Upper lobe of right lung (tissue), 1 donor: Measurements from ENCODE around the gene RGS3. TPM values are rescaled to one million over a fixed set of nuclear protein-coding genes. Genes with fewer than 3 reads are reported as not detected.

ENCODE experiments used
- ATAC-seq: fragments of 200-7000 bp; cut with Tn5 transposase; one replicate; pipeline ENCODE4 v1.9.1; 2020; ENCODE audit warnings: mild to moderate bottlenecking, moderate library complexity
- DNase-seq: peaks from one replicate; pipeline ENCODE4 v3.0.0-alpha.2; 2020
- H3K27ac ChIP-seq: fragments of 200-600 bp; one replicate; pipeline ENCODE4 v1.8.0; 2022
- H3K27me3 ChIP-seq: fragments of 200-600 bp; one replicate; pipeline ENCODE4 v1.8.0; 2022; ENCODE audit warnings: mild to moderate bottlenecking
- H3K36me3 ChIP-seq: fragments of 200-600 bp; one replicate; pipeline ENCODE4 v1.8.0; 2022
- H3K4me1 ChIP-seq: fragments of 200-600 bp; one replicate; pipeline ENCODE4 v1.8.0; 2022
- H3K4me3 ChIP-seq: fragments of 200-600 bp; one replicate; pipeline ENCODE4 v1.8.0; 2022; ENCODE audit warnings: mild to moderate bottlenecking
- H3K9me3 ChIP-seq: fragments of 200-600 bp; one replicate; pipeline ENCODE4 v1.8.0; 2022
- CTCF ChIP-seq: fragments of 200-600 bp; IDR thresholded peaks from one replicate; pipeline ENCODE4 v1.8.0; 2022; ENCODE audit warnings: antibody characterized with exemption
- intact Hi-C: fragments of 100-400 bp; cut with DNase I; formaldehyde crosslinking; loops from one replicate; pipeline ENCODE4 v1.11.0; 2022
- total RNA-seq: library from RNA; stranded (reverse); fragmentation: NEBNext Ultra II Directional; extraction: Animal tissue kit (Norgen Biotek cat#: 25700); gene quantifications from one replicate; pipeline ENCODE4 v1.2.1, GENCODE V29; 2021
- donor health status: DM: no; HTN: yes; CAD: no; lungs with severe emphysema.

The RGS3 gene
- total RNA-seq, 1 donor from 2014 or later, result 71.1 TPM

DNA sequence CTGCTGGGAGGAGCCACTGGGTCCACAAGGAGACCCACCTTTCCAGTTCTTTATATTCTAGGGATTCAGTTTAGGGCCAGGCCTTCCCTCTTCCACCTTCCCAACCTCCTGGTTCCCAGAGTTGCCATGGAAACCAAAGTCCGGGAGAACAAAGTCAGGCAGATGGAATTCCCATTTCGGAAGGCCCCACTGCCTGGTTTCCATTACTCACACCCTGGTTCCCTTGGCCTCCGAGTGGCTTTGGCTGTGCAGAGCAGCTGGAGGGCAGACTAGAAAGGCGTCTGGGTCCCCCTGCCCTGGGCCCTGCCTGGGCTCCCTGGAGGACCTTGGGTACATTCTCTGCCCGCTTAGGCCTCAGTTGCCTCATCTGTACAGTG is 136.1 kb downstream of the RGS3 start:
- ATAC-seq (no peak), DNase-seq (no peak)
- no peaks in the 10 kb centered on the region for H3K27me3 ChIP-seq
- no peak overlapping the region for H3K4me3 ChIP-seq
- no peaks in the 10 kb centered on the region for H3K9me3 ChIP-seq
- TF ChIP-seq CTCF, result no peak
- H3K4me1 ChIP-seq, result peaks cover 59% of the 10 kb centered on the region
- H3K27ac ChIP-seq, result peak overlapping the region; percentile 47
- intact Hi-C loops, result loop anchor here (10.0 kb wide), 1 partner anchor 325 kb away; the partner anchor contains the start of genes CDC26 and PRPF4
- H3K36me3 ChIP-seq, result peaks cover 38% of the 10 kb centered on the region

- Histone ChIP-seq H3K36me3 (peaks cover 32% of the 10 kb centered on the region), H3K27ac (peak overlapping the region; percentile 30), H3K27me3 (no peaks in the 10 kb centered on the region), H3K9me3 (no peaks in the 10 kb centered on the region), H3K4me1 (peaks cover 59% of the 10 kb centered on the region), H3K4me3 (no peak overlapping the region)
- ATAC-seq (no peak), DNase-seq (no peak)
- intact Hi-C loops, result no loop called here
- no peak for TF ChIP-seq CTCF
Measured at GRCh38 chr9:113600023-113600823, 136.7 kb downstream of the RGS3 start.

GRCh38 chr9:113600871-113601614 is 137.5 kb downstream of the RGS3 start:
- Histone ChIP-seq H3K4me3 (no peak overlapping the region), H3K9me3 (no peaks in the 10 kb centered on the region), H3K36me3 (peaks cover 24% of the 10 kb centered on the region), H3K27ac (peak overlapping the region; percentile 30), H3K4me1 (peaks cover 58% of the 10 kb centered on the region), H3K27me3 (no peaks in the 10 kb centered on the region)
- DNase-seq, result no peak
- no peak for TF ChIP-seq CTCF
- intact Hi-C loops, result no loop called here
- ATAC-seq, result no peak

DNA sequence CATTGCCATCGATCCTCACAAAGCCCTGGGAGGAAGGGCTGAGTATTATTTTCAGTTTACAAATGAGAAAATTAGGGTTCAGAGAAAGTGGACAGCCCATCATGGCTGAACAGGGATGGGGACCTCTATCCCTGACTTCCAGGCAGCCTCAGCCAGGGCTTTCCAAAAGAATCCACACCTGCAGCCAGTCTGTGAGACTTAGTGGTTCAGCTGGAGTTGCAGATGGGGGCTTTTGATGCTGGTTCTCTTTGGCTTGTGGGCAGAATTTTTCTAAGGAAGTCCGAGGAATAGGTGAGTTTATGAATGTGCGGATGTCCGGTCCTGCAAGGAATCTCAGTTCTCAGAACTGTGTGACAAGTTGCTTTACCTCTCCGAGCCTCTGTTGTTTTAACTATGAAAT is 138.1 kb downstream of the RGS3 start:
- intact Hi-C loops, result no loop called here
- Histone ChIP-seq H3K9me3 (no peaks in the 10 kb centered on the region), H3K27ac (no peak overlapping the region), H3K4me1 (peaks cover 53% of the 10 kb centered on the region), H3K36me3 (peaks cover 18% of the 10 kb centered on the region), H3K27me3 (no peaks in the 10 kb centered on the region), H3K4me3 (no peak overlapping the region)
- no peak for TF ChIP-seq CTCF
- DNase-seq (no peak), ATAC-seq (no peak)

GRCh38 chr9:113602126-113603047 is 138.9 kb downstream of the RGS3 start:
- Histone ChIP-seq H3K36me3 (peaks cover 11% of the 10 kb centered on the region), H3K4me3 (no peak overlapping the region), H3K27ac (peak overlapping the region; percentile 55), H3K27me3 (no peaks in the 10 kb centered on the region), H3K9me3 (no peaks in the 10 kb centered on the region), H3K4me1 (peaks cover 46% of the 10 kb centered on the region)
- DNase-seq (peak; percentile 85), ATAC-seq (peak; percentile 83)
- TF ChIP-seq CTCF, result no peak
- intact Hi-C loops, result no loop called here
